Measurements from ENCODE around the gene ADGRL3. TPM values are rescaled to one million over a fixed set of nuclear protein-coding genes. Genes with fewer than 3 reads are reported as not detected.

The ADGRL3 gene
- total RNA-seq, 2 experiments from 2014 or later, result not detected

- DNase-seq, result no peak
- CTCF ChIA-PET, result no interaction called here
These were observed 689.0 kb downstream of the ADGRL3 start for GRCh38 chr4:61889117-61889516.

DNA sequence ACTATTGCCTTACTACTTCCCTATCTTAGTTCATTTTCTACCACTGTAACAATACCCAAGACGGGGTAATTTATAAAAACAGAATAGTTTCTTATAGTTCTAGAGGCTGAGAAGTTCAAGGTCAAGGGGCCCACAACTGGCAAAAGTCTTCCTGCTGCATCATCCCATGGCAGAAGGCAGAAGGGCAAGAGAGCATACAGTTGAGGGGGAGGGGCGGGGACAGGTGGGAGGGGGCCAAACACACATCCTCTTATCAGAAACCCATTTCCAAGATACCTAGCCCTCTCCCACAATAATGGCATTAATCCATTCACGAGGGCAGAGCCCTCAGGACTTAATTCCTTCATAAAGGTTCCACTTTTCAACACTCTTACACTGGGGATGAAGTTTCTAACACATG lies 690.2 kb downstream of the ADGRL3 start:
- CTCF ChIA-PET, result no interaction called here
- H3K4me1 Mint-ChIP-seq (ENCODE audit: low read depth), result no peaks in the 10 kb centered on the region
- peaks cover 3% of the 10 kb centered on the region for H3K9me3 Mint-ChIP-seq
- no peaks in the 10 kb centered on the region for H3K27me3 Mint-ChIP-seq
- H3K4me3 Mint-ChIP-seq, result no peak overlapping the region
- DNase-seq, result no peak
- H3K27ac Mint-ChIP-seq, result no peak overlapping the region
- no peaks in the 10 kb centered on the region for H3K36me3 Mint-ChIP-seq
- intact Hi-C loops (cut with micrococcal nuclease), result no loop called here
- POLR2A ChIA-PET, result no interaction called here

More at GRCh38 chr4:61889117-61889516, 689.0 kb downstream of the ADGRL3 start:
- no peaks in the 10 kb centered on the region for H3K36me3 Mint-ChIP-seq
- peaks cover 3% of the 10 kb centered on the region for H3K9me3 Mint-ChIP-seq
- H3K27ac Mint-ChIP-seq, result no peak overlapping the region
- no peaks in the 10 kb centered on the region for H3K4me1 Mint-ChIP-seq (ENCODE audit: low read depth)
- H3K27me3 Mint-ChIP-seq, result no peaks in the 10 kb centered on the region
- intact Hi-C loops (cut with micrococcal nuclease), result no loop called here
- no peak overlapping the region for H3K4me3 Mint-ChIP-seq
- POLR2A ChIA-PET, result no interaction called here

- Mint-ChIP-seq H3K27me3 (no peaks in the 10 kb centered on the region), H3K27ac (no peak overlapping the region), H3K4me1 (ENCODE audit: low read depth) (no peaks in the 10 kb centered on the region), H3K36me3 (no peaks in the 10 kb centered on the region), H3K4me3 (no peak overlapping the region), H3K9me3 (peaks cover 3% of the 10 kb centered on the region)
- DNase-seq, result no peak
- ChIA-PET POLR2A (no interaction called here), CTCF (no interaction called here)
- intact Hi-C loops (cut with micrococcal nuclease), result no loop called here
These were observed 691.8 kb downstream of the ADGRL3 start for GRCh38 chr4:61891953-61892352.

DNA sequence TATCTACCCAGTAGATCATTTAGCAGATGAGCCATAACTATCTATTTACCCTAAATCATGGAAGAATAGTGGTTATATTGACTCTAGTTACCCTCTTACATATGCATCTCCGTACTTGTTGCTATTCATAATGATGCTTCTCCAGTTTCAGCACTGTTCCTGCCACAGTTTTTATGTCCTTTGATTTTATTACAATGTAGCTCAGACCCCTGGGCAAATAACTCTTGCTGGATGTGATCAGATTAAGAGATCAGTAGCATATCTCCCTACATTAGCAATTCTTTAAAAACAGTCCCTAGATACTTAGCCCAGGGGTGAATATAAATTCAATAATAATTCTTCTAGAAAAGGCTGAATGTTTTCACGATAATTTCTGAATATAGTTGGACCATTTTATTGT lies 696.5 kb downstream of the ADGRL3 start:
- Mint-ChIP-seq H3K4me3 (no peak overlapping the region), H3K27me3 (no peaks in the 10 kb centered on the region), H3K4me1 (ENCODE audit: low read depth) (no peaks in the 10 kb centered on the region), H3K27ac (no peak overlapping the region), H3K36me3 (no peaks in the 10 kb centered on the region), H3K9me3 (peaks cover 5% of the 10 kb centered on the region)
- CTCF ChIA-PET, result no interaction called here
- intact Hi-C loops (cut with micrococcal nuclease), result no loop called here
- no peak for DNase-seq
- POLR2A ChIA-PET, result no interaction called here

DNA sequence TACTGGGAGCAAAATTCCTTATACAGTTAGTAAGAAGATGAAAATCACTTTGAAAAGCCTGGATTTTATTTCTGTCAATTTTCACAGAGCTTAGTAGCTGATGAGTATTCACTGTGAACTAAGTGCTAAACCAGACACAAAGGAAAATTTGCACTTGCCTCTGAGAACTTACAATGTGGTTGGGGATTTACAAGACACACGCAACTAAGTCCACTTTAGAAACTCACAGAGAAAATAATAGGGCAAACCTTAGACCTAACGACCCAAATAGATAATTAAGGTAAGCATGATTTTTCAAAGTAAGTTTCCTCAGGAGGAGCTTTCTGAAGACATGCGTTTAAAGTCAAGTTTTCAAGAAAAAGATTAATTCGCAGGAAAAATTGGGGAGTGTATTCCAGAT lies 708.9 kb downstream of the ADGRL3 start:
- H3K4me3 Mint-ChIP-seq, result no peak overlapping the region
- POLR2A ChIA-PET, result no interaction called here
- no peaks in the 10 kb centered on the region for H3K36me3 Mint-ChIP-seq
- no peak for DNase-seq
- H3K9me3 Mint-ChIP-seq, result peaks cover 4% of the 10 kb centered on the region
- H3K27ac Mint-ChIP-seq, result no peak overlapping the region
- CTCF ChIA-PET, result no interaction called here
- H3K4me1 Mint-ChIP-seq (ENCODE audit: low read depth), result no peaks in the 10 kb centered on the region
- intact Hi-C loops (cut with micrococcal nuclease), result no loop called here
- H3K27me3 Mint-ChIP-seq, result no peaks in the 10 kb centered on the region

DNA sequence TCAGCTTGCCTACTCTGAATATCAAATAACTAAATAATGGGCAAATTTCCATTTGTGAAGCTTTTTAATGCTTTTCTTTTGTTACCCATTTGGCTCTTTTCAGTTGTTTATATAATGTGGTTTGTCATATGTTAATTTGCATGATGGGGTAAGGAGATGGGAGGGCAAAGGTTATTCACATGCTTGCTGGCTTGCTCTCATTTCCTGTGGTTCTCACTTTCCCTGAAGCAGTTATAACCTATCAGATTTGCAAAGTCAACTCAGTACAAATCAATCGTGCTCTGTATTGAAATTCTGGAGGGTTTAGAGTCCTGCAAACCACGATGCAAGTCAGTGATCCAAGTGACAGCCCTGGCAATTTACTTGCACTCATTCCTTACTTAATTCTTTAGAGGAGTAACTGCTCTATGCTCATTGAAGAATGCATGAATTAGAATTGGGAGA lies 711.2 kb downstream of the ADGRL3 start:
- intact Hi-C loops (cut with micrococcal nuclease), result no loop called here

DNA sequence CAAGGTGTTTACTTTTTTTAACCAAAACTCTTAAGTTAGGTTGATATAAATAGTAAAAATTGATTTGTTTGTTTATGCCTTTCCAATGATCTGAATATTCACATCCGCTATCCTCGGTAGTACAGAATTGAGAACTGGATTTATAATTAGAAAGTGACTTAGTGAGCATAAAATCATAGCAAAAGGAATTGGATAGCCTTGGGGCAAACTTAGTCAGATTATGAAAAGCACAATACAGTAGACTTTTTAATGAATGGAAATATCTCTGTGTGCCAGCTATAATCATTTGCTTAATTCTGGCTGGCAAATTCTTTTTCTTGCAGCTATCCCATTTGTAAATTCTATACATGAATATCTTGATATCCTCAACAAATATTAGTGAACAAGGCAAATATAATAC lies 713.5 kb downstream of the ADGRL3 start:
- ChIA-PET CTCF (no interaction called here), POLR2A (no interaction called here)
- Mint-ChIP-seq H3K36me3 (no peaks in the 10 kb centered on the region), H3K9me3 (peaks cover 7% of the 10 kb centered on the region), H3K4me3 (no peak overlapping the region), H3K4me1 (ENCODE audit: low read depth) (no peaks in the 10 kb centered on the region), H3K27ac (no peak overlapping the region), H3K27me3 (no peaks in the 10 kb centered on the region)
- intact Hi-C loops (cut with micrococcal nuclease), result no loop called here
- DNase-seq, result no peak

More for the DNA sequence above, 711.2 kb downstream of the ADGRL3 start:
- no peak for DNase-seq
- H3K4me1 Mint-ChIP-seq (ENCODE audit: low read depth), result no peaks in the 10 kb centered on the region
- ChIA-PET CTCF (no interaction called here), POLR2A (no interaction called here)
- no peak overlapping the region for H3K4me3 Mint-ChIP-seq
- no peak overlapping the region for H3K27ac Mint-ChIP-seq
- no peaks in the 10 kb centered on the region for H3K27me3 Mint-ChIP-seq
- H3K9me3 Mint-ChIP-seq, result peaks cover 4% of the 10 kb centered on the region
- H3K36me3 Mint-ChIP-seq, result no peaks in the 10 kb centered on the region

DNA sequence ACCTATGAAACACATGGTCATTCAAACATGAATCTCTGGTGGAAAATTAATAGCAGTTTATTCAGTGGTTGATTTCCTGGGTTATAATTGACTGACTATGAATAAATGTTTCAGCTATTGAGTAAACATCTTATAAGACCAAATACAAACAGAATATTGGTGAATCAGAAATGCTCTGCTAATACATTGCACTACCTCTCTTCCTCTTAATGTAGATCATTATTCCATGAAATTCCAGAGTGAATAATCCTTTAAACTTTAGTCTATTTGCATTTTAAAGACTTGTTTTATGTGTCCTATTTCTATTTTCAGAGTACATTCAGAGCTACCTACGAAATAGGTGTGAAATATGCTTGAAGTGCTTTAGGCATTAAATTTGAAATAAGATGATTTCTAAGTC lies 715.4 kb downstream of the ADGRL3 start:
- ChIA-PET CTCF (no interaction called here), POLR2A (no interaction called here)
- Mint-ChIP-seq H3K4me1 (ENCODE audit: low read depth) (no peaks in the 10 kb centered on the region), H3K9me3 (peaks cover 7% of the 10 kb centered on the region), H3K27me3 (no peaks in the 10 kb centered on the region), H3K27ac (no peak overlapping the region), H3K4me3 (no peak overlapping the region), H3K36me3 (no peaks in the 10 kb centered on the region)
- intact Hi-C loops (cut with micrococcal nuclease), result no loop called here
- DNase-seq, result no peak

DNA sequence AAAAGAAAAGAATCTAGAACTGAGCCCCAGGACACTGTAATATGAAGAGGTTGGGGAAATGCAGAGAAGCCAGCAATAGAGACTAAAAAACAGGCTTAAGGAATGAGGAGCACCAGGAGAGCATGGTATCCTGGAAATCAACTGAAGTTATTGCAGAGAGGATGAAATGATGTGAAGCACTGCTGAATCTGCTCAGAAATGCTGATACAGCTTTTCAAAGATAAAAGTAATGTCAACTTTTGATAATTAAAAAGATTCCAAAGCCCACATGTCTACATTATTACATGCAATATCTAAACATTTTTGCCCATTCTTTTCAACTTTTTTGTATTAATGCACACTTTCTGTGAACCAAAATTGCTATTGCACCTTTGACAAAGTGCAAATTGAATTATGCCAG lies 718.4 kb downstream of the ADGRL3 start:
- CTCF ChIA-PET, result no interaction called here

DNA sequence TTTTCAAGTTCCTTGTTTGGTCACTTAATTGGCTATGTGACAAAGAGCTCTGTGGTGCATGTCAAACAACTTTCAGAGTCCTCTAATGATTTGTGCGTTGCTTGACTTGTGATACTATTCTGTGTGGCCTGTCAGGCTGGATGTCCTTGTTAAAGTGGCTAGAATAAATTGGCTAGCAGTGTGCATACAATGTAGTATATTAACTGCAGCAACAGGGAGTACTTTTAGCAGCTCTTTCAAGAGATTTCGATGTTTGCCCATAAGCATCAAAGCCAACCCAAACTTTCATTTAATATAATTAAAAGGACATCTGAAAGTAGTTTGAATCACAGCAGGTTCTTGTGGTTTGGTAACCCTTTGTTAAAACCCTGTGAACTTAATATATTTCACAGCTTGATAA lies 718.9 kb downstream of the ADGRL3 start:
- Mint-ChIP-seq H3K27me3 (no peaks in the 10 kb centered on the region), H3K4me3 (no peak overlapping the region), H3K27ac (no peak overlapping the region), H3K36me3 (no peaks in the 10 kb centered on the region), H3K9me3 (peaks cover 3% of the 10 kb centered on the region), H3K4me1 (ENCODE audit: low read depth) (no peaks in the 10 kb centered on the region)
- ChIA-PET CTCF (no interaction called here), POLR2A (no interaction called here)
- DNase-seq, result no peak
- intact Hi-C loops (cut with micrococcal nuclease), result no loop called here

More for the DNA sequence above, 718.4 kb downstream of the ADGRL3 start:
- intact Hi-C loops (cut with micrococcal nuclease), result no loop called here
- Mint-ChIP-seq H3K4me1 (ENCODE audit: low read depth) (no peaks in the 10 kb centered on the region), H3K27ac (no peak overlapping the region), H3K27me3 (no peaks in the 10 kb centered on the region), H3K36me3 (no peaks in the 10 kb centered on the region), H3K9me3 (peaks cover 3% of the 10 kb centered on the region), H3K4me3 (no peak overlapping the region)
- POLR2A ChIA-PET, result no interaction called here
- no peak for DNase-seq

- Mint-ChIP-seq H3K27ac (no peak overlapping the region), H3K4me3 (no peak overlapping the region), H3K9me3 (peaks cover 3% of the 10 kb centered on the region), H3K27me3 (no peaks in the 10 kb centered on the region), H3K4me1 (ENCODE audit: low read depth) (no peaks in the 10 kb centered on the region), H3K36me3 (no peaks in the 10 kb centered on the region)
- intact Hi-C loops (cut with micrococcal nuclease), result no loop called here
- DNase-seq, result no peak
- CTCF ChIA-PET, result no interaction called here
- POLR2A ChIA-PET, result no interaction called here
These were observed 719.4 kb downstream of the ADGRL3 start for GRCh38 chr4:61919561-61919960.

- POLR2A ChIA-PET, result no interaction called here
- intact Hi-C loops (cut with micrococcal nuclease), result no loop called here
- Mint-ChIP-seq H3K4me1 (ENCODE audit: low read depth) (no peaks in the 10 kb centered on the region), H3K4me3 (no peak overlapping the region), H3K27me3 (no peaks in the 10 kb centered on the region), H3K36me3 (no peaks in the 10 kb centered on the region), H3K9me3 (peaks cover 9% of the 10 kb centered on the region), H3K27ac (no peak overlapping the region)
- DNase-seq, result no peak
- CTCF ChIA-PET, result no interaction called here
These were observed 721.8 kb downstream of the ADGRL3 start for GRCh38 chr4:61921920-61922319.

GRCh38 chr4:61922766-61923165 lies 722.6 kb downstream of the ADGRL3 start:
- Mint-ChIP-seq H3K4me3 (no peak overlapping the region), H3K27me3 (no peaks in the 10 kb centered on the region), H3K4me1 (ENCODE audit: low read depth) (no peaks in the 10 kb centered on the region), H3K36me3 (no peaks in the 10 kb centered on the region), H3K9me3 (peaks cover 5% of the 10 kb centered on the region), H3K27ac (no peak overlapping the region)
- intact Hi-C loops (cut with micrococcal nuclease), result no loop called here
- POLR2A ChIA-PET, result no interaction called here
- CTCF ChIA-PET, result no interaction called here
- DNase-seq, result no peak

- Mint-ChIP-seq H3K4me1 (ENCODE audit: low read depth) (no peaks in the 10 kb centered on the region), H3K27me3 (no peaks in the 10 kb centered on the region), H3K27ac (no peak overlapping the region), H3K9me3 (peaks cover 5% of the 10 kb centered on the region), H3K4me3 (no peak overlapping the region), H3K36me3 (no peaks in the 10 kb centered on the region)
- POLR2A ChIA-PET, result no interaction called here
- intact Hi-C loops (cut with micrococcal nuclease), result no loop called here
- no peak for DNase-seq
- CTCF ChIA-PET, result no interaction called here
These were observed 723.1 kb downstream of the ADGRL3 start for GRCh38 chr4:61923179-61923578.

Data from activated CD4-positive, alpha-beta memory T cell treated with anti-CD3 and anti-CD28 coated beads for 36 hours (primary cell).